ENCODE results near the gene PLCB1. TPM values are rescaled to one million over a fixed set of nuclear protein-coding genes. Genes with fewer than 3 reads are reported as not detected.
A peak's percentile ranks its signal among the peaks of the same experiment; 100 is the strongest.

The PLCB1 gene
- total RNA-seq, 3 donors from 2014 or later: 12.2 to 106 (median 30.5) TPM

DNA sequence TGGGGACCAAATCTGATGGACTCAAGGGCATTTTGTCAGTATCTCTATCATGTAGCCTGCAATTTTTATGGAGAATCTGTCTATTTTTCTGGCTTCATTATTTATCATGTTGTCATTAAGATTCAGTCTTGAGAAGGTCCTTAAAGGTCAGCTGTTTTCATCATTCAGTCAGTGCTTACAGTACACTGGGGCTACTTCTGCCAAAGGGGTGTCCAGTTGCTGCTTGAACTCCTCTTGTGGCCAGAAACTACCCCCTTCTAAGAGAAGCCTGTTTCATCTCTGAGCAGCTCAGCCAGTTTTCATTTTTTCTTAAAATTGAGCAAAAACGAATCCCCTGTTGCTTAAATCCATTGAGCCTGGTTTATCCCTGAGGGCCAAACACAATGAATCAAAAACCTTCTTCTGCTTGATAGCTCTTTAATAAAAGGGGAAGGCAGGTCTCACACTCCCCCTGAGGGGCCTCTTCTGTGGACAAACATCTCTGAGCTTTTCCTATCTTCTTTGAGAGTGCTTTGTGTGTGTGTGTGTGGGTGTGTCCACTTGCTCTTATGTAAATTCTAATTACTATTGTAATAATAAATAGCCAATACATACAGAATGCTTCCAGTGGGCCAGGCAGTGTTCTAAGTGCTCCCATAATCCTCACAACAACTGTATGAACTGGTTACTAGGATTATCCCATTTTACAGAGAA, 172.2 kb downstream of the PLCB1 start:
- no peaks in the 10 kb centered on the region for H3K27me3 ChIP-seq
- no peaks in the 10 kb centered on the region for H3K36me3 ChIP-seq
- no peak for TF ChIP-seq POLR2AphosphoS5 (IDR thresholded peaks at IDR 0.05)
- TF ChIP-seq, protein P1, sequence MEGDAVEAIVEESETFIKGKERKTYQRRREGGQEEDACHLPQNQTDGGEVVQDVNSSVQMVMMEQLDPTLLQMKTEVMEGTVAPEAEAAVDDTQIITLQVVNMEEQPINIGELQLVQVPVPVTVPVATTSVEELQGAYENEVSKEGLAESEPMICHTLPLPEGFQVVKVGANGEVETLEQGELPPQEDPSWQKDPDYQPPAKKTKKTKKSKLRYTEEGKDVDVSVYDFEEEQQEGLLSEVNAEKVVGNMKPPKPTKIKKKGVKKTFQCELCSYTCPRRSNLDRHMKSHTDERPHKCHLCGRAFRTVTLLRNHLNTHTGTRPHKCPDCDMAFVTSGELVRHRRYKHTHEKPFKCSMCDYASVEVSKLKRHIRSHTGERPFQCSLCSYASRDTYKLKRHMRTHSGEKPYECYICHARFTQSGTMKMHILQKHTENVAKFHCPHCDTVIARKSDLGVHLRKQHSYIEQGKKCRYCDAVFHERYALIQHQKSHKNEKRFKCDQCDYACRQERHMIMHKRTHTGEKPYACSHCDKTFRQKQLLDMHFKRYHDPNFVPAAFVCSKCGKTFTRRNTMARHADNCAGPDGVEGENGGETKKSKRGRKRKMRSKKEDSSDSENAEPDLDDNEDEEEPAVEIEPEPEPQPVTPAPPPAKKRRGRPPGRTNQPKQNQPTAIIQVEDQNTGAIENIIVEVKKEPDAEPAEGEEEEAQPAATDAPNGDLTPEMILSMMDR (IDR thresholded peaks at IDR 0.05): no peak
- no peak overlapping the region for H3K27ac ChIP-seq
- no peak overlapping the region for H3K4me3 ChIP-seq
- no peaks in the 10 kb centered on the region for H3K4me1 ChIP-seq
- no peaks in the 10 kb centered on the region for H3K9me3 ChIP-seq
- intact Hi-C loops (cut with DNase I; ENCODE audit: low total_unique reads): no loop called here
- DNase-seq (ENCODE audit: low spot score in 2 of 2): no peak

DNA sequence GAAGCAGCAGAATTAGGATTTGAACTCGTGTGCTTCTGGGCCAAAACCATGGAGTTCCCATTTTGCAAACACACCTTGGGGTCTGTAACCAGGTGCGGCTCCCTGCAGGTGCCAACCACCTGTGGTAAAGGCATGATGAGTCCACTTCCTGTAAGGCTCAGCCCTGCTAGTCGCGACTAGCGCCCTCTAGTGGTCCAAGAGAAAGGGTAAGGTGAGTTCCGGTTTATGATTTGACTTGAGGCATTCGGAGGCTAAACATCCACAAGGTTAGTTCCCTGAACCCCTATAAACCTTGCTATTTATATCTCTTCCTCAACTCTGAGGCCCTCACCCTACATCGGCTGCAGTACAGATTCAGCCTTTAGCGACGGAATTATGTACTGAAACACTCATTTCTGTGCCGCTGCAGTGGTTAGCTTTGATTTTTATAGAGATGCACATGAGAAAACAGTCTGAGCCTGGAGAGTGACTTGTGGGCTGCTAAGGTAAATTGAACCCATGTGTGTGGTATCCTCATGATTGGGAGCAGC, 173.4 kb downstream of the PLCB1 start:
- intact Hi-C loops (cut with DNase I; ENCODE audit: low total_unique reads): no loop called here
- no peaks in the 10 kb centered on the region for H3K9me3 ChIP-seq
- no peak for TF ChIP-seq POLR2A (IDR thresholded peaks at IDR 0.05)
- TF ChIP-seq, protein P1 (IDR thresholded peaks at IDR 0.05): peak in 1 of 3 donors; percentile 32
- no peak for TF ChIP-seq POLR2AphosphoS5 (IDR thresholded peaks at IDR 0.05)
- no peak overlapping the region for H3K4me3 ChIP-seq
- H3K4me1 ChIP-seq: no peaks in the 10 kb centered on the region
- DNase-seq (ENCODE audit: low spot score in 2 of 2): no peak
- H3K27ac ChIP-seq: no peak overlapping the region
- H3K27me3 ChIP-seq: no peaks in the 10 kb centered on the region
- H3K36me3 ChIP-seq: no peaks in the 10 kb centered on the region

DNA sequence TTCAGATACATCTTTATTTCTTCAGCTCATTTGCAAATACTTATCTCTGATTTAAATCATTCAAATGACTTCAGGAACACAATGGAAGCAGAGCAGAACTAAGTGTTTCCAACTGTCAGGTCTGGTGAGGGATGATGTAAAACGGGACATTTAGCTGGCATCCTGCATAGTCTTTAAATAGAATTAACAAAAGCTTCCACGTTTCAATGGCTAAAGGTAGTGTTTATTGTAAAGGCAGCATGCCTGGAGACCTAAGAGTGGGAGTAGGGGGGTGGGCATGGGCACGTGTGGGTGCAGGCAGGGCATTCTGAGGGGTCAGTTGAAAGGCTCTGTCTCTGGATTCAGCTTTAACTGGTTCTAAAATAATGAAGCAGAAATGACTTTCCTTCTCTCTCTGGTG, 174.9 kb downstream of the PLCB1 start:
- intact Hi-C loops (cut with DNase I; ENCODE audit: low total_unique reads): no loop called here
- no peaks in the 10 kb centered on the region for H3K9me3 ChIP-seq
- H3K4me1 ChIP-seq: no peaks in the 10 kb centered on the region
- DNase-seq (ENCODE audit: low spot score in 2 of 2): no peak
- H3K27ac ChIP-seq: no peak overlapping the region
- H3K4me3 ChIP-seq: no peak overlapping the region
- TF ChIP-seq POLR2AphosphoS5 (IDR thresholded peaks at IDR 0.05) (no peak), POLR2A (IDR thresholded peaks at IDR 0.05) (no peak)
- TF ChIP-seq, protein P1 (IDR thresholded peaks at IDR 0.05): no peak
- no peaks in the 10 kb centered on the region for H3K27me3 ChIP-seq
- no peaks in the 10 kb centered on the region for H3K36me3 ChIP-seq

DNA sequence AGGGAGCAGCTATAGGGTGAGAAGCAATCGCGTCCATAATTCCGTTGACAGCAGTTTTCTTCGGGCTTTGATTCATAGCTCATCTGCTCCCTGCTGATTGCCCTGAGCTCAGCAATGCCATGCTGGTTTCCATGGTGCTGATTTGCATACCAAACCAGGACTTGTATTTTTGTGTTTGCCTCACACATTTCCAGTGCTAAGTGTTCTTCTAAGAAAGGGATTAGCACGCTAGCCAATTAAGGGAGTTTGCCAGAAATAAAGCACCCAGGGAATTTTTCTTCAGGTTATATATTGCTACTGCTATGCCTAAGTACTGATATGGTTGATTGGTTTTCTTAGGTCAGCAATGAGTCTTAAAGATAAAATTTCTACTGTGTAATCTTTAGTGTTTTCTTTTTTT, 177.6 kb downstream of the PLCB1 start:
- H3K27ac ChIP-seq: no peak overlapping the region
- no peaks in the 10 kb centered on the region for H3K9me3 ChIP-seq
- intact Hi-C loops (cut with DNase I; ENCODE audit: low total_unique reads): loop anchor here (5.0 kb wide), 1 partner anchor 1073 kb away; no protein-coding TSS in a partner anchor
- no peak for DNase-seq (ENCODE audit: low spot score in 2 of 2)
- no peaks in the 10 kb centered on the region for H3K27me3 ChIP-seq
- no peaks in the 10 kb centered on the region for H3K4me1 ChIP-seq
- TF ChIP-seq, protein P1 (IDR thresholded peaks at IDR 0.05): no peak
- no peak for TF ChIP-seq POLR2AphosphoS5 (IDR thresholded peaks at IDR 0.05)
- TF ChIP-seq POLR2A (IDR thresholded peaks at IDR 0.05): no peak
- H3K36me3 ChIP-seq: no peaks in the 10 kb centered on the region
- H3K4me3 ChIP-seq: no peak overlapping the region

DNA sequence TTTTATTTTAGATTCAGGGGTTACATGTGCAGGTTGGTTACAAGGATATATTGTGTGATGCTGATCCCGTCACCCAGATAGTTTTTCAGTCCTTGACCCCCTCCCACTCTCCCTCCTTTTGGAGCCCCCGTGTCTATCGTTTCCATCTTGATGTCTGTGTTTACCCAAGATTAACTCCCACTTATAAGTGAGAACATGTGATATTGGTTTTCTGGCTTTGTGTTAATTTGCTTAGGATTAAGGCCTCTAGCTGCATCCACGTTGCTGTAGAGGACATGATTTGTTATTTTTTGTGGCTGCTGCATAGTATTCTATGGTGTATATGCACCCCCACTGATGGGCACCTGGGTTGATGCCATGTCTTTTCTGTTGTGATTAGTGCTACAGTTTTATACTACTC, 178.6 kb downstream of the PLCB1 start:
- TF ChIP-seq POLR2A (IDR thresholded peaks at IDR 0.05) (no peak), POLR2AphosphoS5 (IDR thresholded peaks at IDR 0.05) (no peak)
- TF ChIP-seq, protein P1 (IDR thresholded peaks at IDR 0.05): no peak
- Histone ChIP-seq H3K36me3 (no peaks in the 10 kb centered on the region), H3K27ac (no peak overlapping the region), H3K9me3 (no peaks in the 10 kb centered on the region), H3K4me1 (no peaks in the 10 kb centered on the region), H3K4me3 (no peak overlapping the region), H3K27me3 (no peaks in the 10 kb centered on the region)
- DNase-seq (ENCODE audit: low spot score in 2 of 2): no peak
- intact Hi-C loops (cut with DNase I; ENCODE audit: low total_unique reads): loop anchor here (5.0 kb wide), 1 partner anchor 1072 kb away; no protein-coding TSS in a partner anchor

Data from breast epithelium (tissue), 4 donors.